ENCODE measurements around the gene SRPK2.

- TF ChIP-seq POLR2A (IDR thresholded peaks at IDR 0.05; ENCODE audit: extremely low read depth, insufficient read length), result no peak
- no peak for TF ChIP-seq MAX (IDR thresholded peaks at IDR 0.05; ENCODE audit: low read depth, low read length)
Observed at GRCh38 chr7:105270117-105270516, 118.6 kb downstream of the SRPK2 start.

Data from NB4 (cell line).